ENCODE measurements around the gene PTPRN2. TPM values are rescaled to one million over a fixed set of nuclear protein-coding genes. Genes with fewer than 3 reads are reported as not detected.

The PTPRN2 gene
- total and polyA plus RNA-seq, 2 of the 8 experiments (the other 6 are each of a cell fraction or from before 2014, with no cell fraction given): 2.6 to 4.5 TPM

GRCh38 chr7:157556642-157556944, 1031.0 kb downstream of the PTPRN2 start (continued):
- TF ChIP-seq CHD7 (IDR thresholded peaks at IDR 0.05; ENCODE audit: insufficient replicate concordance, low read length): no peak
- TF ChIP-seq TBP (IDR thresholded peaks at IDR 0.05; ENCODE audit: low read depth, low read length): no peak
- no peak for TF ChIP-seq TEAD4 (IDR thresholded peaks at IDR 0.05; ENCODE audit: low read depth, low read length)
- no peak for TF ChIP-seq SP4 (IDR thresholded peaks at IDR 0.05; ENCODE audit: low read length)
- no peak for TF ChIP-seq NRF1 (IDR thresholded peaks at IDR 0.05; ENCODE audit: low read depth, low read length)

Data from H1 (cell line).